PC-3 (cell line): ENCODE results near the gene PCDHGA8.

Experiments used
- EZH2 ChIP-seq: fragments of 300-600 bp; sonication (generic); IDR thresholded peaks from one replicate; pipeline ENCODE4 v1.6.1; 2017; ENCODE audit warnings: antibody characterized with exemption, mild to moderate bottlenecking, low read length; ENCODE audit not compliant: unreplicated experiment
- EZH2phosphoT487 ChIP-seq: fragments of 300-600 bp; sonication (generic); IDR thresholded peaks from 2 replicates; pipeline ENCODE4 v1.6.1; 2018; ENCODE audit warnings: mild to moderate bottlenecking, antibody characterized with exemption, low read length, borderline replicate concordance
- TF ChIP-seq, protein P1 (sequence below): fragments of 300-600 bp; sonication (generic); conservative IDR thresholded peaks from 2 replicates; pipeline ENCODE4 v1.5.1; 2017; ENCODE audit warnings: antibody characterized with exemption, low read depth, mild to moderate bottlenecking, low read length

DNA sequence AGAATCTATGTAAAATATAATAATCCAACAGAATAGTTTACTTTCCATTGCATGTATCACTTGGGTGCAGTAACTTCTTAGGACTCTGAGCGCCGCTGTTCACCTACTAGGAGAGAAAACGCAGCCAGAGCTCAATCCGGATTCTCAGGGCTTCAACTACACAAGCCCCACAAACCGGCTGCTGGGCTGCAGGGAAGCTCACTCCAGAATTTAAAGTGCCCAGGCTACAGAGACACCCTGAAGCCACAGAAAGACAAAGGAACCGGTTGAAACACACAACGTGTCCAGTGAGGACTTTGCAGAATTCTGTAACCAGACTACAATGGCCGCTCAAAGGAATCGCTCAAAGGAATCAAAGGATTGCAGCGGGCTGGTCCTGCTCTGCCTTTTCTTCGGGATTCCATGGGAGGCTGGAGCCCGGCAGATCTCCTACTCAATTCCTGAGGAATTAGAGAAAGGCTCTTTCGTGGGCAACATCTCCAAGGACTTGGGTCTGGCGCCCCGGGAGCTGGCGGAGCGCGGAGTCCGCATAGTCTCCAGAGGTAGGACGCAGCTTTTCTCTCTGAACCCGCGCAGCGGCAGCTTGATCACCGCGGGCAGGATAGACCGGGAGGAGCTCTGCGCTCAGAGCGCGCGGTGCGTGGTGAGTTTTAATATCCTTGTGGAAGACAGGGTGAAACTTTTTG, 20.6 kb downstream of the PCDHGA8 start, which contains the start of gene PCDHGA10:
- TF ChIP-seq, protein P1, sequence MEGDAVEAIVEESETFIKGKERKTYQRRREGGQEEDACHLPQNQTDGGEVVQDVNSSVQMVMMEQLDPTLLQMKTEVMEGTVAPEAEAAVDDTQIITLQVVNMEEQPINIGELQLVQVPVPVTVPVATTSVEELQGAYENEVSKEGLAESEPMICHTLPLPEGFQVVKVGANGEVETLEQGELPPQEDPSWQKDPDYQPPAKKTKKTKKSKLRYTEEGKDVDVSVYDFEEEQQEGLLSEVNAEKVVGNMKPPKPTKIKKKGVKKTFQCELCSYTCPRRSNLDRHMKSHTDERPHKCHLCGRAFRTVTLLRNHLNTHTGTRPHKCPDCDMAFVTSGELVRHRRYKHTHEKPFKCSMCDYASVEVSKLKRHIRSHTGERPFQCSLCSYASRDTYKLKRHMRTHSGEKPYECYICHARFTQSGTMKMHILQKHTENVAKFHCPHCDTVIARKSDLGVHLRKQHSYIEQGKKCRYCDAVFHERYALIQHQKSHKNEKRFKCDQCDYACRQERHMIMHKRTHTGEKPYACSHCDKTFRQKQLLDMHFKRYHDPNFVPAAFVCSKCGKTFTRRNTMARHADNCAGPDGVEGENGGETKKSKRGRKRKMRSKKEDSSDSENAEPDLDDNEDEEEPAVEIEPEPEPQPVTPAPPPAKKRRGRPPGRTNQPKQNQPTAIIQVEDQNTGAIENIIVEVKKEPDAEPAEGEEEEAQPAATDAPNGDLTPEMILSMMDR, result no peak
- TF ChIP-seq EZH2phosphoT487 (no peak), EZH2 (no peak)
